GM21447 (cell line): Measurements from ENCODE around the gene PPP2R5D.

ENCODE experiments used
- ATAC-seq: cut with Tn5 transposase; IDR thresholded peaks from one replicate; pipeline ENCODE4 v1.9.1; 2021; ENCODE audit not compliant: unreplicated experiment

PPP2R5D gene

DNA sequence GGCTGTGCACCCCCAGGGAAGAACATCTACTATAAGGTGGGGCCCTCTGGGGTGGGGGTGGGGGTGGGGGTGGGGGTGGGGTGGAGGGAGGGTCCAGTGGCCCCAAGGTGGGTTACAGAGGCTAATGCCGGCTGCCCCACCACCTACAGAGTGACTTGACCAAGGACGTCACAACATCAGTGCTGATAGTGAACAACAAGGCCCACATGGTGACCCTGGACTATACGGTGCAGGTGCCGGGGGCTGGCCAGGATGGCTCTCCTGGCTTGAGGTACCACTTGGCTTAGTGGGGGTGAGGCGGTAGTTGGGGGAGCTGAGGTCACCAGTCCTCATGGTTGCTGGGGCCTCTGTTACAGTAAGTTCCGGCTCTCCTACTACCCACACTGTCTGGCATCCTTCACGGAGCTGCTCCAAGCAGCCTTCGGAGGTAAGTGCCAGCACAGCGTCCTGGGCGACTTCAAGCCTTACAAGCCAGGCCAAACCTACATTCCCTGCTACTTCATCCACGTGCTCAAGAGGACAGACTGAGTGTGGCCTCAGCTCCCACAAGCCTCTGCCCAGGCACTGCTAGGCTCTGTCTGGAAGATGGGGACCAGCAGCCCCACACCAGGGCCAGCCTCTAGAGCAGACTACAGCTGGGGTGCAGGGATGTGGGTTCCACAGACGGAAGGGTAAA lies 21.1 kb upstream of the PPP2R5D start:
- ATAC-seq: no peak

DNA sequence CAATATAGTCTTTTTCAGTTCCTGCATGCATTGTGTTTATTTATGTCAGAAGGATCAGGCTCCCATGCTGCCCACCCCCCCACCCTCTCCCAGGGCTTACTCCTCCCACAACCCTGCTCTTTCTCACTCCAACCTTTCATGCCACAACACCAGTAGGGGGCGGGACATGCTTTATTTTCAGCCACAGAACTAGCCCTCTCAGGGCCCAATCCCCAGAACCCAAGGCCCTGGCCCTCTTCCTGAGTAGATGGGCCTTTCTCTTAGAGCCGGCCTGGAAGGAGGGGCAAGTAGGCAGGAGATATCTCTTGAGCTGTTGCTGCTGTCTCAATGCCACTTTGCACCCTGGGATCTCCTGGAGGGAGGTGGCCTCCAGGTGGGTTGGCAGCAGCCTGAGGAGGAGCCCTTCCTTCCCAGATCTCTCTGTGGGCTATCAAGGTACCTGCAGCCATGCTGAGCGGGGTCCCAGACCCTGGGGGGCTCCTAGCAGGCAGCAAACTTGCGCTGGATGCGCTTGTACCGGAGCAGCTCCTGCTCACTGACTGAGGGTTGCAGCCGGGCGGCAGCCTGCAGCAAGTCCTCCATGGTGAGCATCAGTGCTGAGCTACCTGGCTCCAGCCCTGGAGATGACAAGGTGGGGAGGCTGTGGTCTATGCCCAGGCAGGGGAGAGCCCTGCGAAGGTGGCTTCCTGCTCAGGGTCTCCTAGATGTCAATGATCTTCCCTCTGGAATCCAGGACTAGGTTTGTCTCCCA lies 20.3 kb upstream of the PPP2R5D start:
- no peak for ATAC-seq

DNA sequence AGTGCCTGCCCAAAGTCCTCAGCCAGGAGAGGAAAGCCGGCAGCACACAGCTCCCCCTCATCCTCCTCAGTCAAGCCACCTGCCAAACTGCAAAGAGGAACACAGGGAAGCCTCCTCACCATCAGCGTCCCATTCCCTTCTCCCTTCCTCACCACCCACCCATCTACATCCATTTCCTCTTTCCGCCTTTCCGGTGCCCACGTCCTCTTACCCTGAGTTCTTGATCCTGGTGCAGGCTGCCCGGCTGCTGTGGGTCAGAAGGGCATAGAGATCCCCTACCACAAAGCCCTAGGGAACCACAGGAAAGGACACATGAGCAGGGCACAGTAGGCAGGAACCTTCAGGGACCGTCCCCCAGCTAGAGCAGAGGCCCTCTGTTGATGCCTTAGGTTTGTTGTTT lies 17.8 kb upstream of the PPP2R5D start:
- ATAC-seq: no peak

DNA sequence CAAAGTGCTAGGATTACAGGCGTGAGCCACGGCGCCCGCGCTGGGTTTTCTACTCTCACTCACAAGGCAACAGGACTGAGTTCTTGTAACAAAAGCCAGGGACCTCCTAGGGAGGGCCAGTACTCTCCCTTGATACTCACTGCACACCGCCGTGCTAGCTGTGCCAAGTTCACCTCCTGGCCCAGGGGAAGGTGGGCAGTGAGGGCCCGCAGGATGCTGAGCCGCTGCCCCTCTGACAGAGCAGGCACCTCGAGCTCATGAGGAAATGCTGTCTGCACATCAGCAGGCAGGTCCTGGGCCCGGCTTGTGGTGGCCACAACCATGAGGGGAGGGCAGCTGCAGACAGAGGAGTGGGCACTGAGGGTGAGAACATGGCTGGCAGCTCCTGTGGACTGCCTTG lies 17.1 kb upstream of the PPP2R5D start:
- ATAC-seq: no peak

DNA sequence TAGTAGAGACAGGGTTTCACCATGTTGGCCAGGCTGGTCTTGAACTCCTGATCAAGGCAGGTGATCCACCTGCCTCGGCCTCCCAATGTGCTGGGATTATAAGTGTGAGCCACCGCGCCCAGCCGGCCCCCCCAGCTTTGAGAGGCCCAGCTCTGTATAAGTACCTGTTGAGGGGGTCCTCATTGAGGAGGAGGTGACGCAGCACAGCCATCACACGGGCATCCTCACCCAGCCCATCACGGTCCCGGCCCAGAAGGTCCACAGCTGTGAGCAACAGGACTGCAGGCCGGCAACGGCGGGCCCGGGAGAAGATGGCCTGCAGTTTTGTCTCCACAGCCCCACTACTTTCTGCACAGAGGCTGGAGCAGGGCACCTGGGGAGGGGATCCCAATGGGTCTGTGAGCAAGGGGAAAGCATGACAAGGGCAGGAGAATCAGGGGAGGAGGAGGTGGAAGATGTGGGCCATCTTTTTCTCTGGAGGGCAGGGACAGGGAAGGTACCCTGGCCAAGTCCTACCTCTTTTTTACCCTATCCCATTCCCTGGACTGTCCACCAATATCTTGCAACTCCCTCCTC lies 16.2 kb upstream of the PPP2R5D start:
- ATAC-seq: no peak

DNA sequence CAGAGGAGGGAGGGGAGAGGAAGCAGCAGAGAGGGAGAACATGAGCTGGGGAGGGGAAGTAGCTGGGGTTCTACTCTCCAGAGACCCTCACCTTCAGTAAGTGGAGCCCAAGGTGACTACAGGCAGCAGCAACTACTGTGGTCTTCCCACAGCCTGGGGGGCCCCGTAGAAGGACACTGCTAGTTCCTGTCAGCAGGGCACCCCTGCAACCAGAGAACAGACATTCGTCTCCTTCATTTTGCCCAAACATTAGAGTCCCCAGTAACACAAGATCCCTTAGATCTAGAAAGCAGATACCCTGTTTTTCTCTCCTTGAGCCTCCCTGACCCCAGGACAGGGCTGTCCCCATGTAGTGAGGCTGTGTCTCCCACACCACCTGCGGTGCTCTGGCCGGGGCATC lies 15.6 kb upstream of the PPP2R5D start:
- ATAC-seq: no peak

DNA sequence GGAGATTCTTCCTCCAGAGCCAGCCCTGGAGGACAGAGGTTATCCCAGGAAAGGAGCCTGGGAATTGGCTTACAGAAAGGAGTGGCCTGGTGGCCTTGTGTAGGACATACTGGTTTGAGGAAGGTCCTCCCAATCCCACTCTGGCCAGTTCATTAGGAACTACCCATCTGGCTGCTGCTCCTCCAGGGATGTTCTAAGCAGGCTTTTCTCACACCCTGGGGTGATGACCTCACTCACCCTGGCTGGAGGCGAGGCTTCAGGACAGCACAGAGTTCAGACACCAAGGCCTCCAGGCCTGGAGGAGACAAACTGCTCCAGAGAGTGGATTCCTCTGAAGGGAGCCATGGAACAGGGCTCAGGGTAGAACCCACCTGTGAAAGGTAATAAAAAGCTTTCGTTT lies 14.9 kb upstream of the PPP2R5D start:
- no peak for ATAC-seq

DNA sequence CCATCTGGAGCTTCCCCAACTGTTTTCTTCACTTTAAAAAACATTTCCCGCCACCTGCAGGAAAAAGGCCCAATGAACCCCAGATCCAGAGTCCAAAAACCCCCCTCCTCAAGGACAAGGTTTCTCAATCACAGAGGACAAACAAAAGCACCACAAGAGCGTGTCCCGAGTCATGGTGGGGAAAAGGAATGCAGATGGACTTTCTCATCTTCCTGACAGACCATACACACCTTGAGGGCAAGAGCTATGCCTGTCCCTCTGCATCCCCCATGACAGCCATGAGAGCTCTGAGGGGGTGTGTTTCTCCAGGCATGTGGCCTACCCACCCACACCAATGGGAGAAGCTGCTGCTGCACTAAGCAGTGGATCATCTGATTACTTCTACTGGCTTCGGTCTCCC lies 14.4 kb upstream of the PPP2R5D start:
- no peak for ATAC-seq

DNA sequence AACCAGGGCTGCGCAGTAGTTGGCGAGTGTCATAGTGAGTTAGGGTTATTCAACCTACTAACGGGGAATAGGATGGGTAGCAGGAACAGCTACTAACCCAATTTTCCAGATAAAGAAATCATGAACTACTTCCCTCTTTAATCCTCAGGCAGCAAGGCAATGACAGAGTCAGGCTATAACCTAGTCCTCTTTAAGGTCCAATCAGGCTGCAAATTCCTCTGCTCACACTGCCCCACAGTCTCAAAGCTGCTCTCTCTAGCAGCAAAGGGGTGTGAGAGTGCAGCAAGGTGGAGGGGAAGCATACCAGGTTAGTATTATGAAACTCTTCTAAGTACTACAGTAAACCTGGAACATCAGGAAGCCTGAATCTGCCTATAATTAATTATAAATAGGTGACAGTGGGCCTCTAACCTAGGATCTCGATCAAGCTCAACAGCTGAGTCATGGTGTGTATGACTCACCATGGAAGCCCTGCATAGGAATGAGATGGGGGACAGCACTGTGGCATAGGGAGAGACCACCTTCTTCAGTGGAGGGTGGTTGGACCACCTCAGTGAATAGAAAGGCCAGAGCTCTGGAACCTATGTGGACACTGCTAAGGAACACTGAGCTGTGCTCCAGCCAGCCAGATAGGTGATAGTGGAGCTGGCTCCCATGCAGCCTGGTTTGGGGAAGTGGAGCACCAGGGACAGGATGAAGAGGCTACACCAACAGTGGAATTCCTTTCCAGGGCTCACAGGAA lies 13.3 kb upstream of the PPP2R5D start:
- no peak for ATAC-seq

DNA sequence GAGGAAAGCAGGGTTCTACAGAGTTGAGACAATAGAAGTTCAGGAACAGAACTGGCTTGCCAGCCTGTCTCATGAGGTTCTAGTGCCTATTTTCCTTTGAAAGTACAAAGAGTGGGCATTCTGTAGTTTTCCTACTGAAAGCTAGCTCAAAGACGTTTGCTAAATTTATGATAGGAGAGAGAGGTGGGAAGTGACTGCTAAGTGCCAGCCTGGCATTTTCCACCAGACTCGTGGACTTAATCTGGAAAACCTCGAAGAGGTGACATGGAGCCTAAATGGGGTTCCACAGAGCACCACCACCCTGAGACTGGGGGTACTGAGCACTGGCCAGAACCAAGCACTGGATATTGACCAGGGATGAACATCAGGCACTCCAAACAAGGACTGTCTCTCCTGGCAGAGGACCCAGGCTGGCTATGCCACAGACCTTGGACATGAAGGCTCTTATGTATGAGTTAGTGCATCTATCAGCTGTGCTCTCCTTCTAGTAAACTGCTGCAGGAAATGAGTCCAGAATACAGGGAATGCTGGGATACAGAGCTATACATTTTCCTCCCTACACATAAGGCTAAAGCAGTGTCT lies 12.5 kb upstream of the PPP2R5D start:
- no peak for ATAC-seq

DNA sequence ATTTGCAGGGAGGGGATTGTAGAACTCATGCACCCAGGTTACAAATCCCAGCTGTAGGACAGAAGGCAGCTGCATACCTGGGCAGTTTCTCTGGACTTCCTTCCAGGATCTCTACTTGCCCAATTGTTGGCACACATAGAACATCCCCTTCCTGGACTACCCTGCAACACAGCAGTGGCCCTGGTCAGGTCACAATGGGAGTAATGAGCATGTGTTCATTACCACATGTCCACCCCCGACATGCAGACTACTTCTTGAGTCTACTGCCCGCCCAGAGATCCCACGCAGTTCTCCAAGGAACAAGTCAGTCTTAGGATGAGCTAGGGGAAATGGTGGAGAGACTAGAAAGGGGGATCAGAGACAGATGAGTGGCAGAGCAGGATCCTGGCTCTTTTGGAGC lies 10.4 kb upstream of the PPP2R5D start:
- ATAC-seq: no peak

DNA sequence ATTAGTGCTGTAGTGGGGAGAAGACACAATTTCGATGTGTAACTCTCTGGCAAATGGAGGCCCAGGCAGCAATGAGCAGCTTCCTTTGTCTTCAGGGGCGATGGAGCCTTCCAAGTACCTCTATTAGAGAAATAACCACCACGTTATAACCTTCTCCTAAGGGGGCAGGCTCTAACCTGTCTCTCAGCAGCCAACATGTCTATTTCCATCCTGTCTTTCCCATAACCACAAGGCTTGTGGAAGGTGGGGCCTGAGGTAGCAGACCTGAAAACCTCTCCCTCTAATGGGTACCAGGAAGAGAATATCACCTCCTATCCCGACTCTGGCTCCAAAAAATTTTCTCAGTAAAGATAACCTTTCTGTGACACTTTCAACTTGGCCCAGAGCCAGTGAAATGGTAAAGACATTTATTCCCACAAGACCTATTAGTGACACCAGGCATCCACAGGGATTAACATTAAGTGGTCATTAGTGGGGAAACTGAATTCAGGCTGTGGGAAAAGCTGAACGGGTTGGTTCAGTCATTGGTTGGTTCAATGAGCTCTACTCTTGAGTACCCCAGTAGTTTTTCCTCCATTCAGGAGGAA lies 9.4 kb upstream of the PPP2R5D start:
- no peak for ATAC-seq

DNA sequence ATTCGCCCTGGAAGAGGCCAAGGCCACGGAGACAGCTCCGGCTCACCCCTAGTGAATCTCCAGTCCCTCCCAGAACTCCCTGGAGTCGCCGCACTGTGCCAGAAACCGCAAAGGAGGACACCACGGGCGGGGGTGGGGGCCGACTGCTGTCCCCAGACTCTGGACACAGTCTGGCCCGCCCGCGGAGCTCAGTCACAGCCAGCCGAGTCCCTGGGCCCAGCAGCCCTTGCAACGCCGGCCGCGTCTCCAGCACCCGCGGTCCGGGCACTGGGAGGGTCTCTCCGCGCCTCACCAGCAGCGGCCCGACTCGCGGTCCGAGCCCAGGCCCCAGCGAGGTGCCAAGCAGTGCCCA lies 5.9 kb upstream of the PPP2R5D start:
- peak; percentile 16 for ATAC-seq

DNA sequence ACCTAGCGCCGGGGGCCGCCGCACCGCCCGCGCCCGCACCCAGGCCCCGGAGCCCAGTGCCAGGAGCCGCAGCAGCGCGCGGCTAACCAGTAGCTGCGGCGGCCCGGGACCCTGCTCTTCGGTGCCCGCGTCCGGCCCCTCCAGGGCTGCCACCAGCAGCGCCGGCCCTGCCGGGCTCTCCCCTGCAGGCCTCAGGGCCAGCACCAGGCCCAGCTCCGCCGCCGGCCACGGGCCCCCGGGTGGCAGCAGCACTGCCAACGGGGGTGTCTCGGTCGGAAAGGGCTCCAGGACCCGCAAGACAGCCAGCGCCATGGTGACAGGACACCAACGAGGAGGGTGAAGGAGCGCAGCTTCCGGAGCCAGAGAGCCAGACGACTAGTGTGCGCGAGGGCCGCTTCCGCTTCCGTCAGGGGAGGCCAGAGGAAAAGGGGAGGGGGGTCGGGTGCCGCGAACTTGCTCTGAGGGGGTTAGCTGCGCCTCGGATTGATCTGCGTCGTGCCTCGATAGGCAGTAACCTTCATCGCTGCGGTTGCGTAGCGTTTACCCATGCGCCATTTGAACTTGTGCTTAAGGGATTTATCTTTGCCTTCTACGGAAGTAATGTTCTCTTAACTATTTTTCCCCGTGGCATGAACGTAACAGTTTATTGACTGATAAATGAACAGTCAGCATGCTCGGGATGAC lies 5.4 kb upstream of the PPP2R5D start, which contains the start of gene PEX6:
TSS of gene PEX6 (minus strand) at position 343 of the 684 bp plus-strand sequence. CDS start at position 312, 31 bp downstream.
- ATAC-seq: peak; percentile 91

DNA sequence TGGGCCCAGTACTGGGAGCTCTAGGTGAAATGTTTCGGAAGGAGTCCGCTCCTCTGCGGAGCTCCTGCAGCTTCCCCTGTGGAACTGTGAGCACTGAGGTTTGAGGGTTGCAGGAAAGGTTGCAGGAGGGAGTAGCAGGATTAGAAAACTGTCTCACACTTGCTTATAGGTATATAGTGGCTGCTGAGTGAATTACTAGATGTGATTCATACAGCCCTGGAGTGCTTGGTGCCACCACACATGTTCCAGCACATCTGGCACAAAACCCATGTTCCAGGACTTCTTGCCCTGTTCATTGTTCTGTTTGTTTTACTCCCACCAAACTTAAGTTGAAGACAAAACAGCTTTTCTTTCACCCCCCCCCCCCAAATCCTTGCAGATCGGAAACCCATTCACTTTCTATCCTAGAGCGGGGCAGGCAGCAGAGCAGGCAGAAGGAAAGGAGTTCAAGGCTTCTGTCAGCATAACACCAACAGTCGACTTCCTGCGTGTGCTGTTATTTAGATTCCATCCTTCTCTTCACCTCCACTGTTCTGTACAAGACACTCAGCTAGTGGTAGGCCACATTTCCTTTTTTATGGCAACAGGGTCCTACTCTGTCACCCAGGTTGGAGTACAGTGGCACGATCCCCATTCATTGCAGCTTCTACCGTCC lies 4.7 kb upstream of the PPP2R5D start:
- no peak for ATAC-seq

DNA sequence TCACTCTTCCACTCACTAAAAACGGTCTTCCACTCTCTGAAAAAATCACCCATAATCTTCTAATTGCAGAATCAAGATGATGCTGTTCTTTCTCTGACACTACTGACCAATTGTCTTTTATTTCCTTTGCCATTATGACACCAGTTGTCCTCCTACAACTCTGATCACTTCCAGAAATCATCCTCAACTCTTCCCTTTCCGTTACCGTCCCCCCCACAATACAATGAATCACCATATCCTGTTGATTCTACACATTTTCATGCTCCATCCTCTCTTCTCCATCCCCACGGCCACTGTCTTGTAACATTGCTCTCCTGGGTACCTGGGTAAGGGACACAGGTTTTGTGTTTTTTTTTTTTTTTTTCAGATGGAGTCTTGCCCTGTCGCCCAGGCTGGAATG lies 2.5 kb upstream of the PPP2R5D start:
- ATAC-seq: no peak

DNA sequence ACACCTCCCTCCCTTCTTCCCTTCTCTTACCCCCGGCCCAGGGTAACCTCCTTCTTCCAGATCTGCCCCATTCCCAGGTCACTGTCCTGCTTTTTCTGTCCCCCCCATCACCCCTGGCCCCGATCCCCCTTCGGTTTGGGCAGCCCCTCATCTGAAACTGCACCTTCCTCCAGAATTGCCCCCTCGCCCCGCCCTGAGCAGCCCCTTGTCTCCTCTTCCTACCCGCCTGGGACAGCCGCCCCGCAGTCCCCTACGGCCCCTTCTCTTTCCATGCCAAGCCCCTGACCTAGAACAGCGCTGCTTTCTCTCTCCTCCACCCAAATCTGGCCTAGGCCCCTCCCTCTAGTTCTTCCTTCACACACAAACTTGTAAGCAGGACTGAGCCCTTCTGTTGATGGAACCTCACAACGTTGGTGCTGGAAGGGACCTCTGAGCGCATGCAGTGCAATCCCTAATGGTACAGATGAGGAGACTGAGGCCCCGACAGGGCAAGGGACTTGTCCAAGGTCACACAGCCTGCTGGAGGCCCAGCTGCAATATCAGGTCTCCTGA lies 630 bp downstream of the PPP2R5D start:
- ATAC-seq: no peak

DNA sequence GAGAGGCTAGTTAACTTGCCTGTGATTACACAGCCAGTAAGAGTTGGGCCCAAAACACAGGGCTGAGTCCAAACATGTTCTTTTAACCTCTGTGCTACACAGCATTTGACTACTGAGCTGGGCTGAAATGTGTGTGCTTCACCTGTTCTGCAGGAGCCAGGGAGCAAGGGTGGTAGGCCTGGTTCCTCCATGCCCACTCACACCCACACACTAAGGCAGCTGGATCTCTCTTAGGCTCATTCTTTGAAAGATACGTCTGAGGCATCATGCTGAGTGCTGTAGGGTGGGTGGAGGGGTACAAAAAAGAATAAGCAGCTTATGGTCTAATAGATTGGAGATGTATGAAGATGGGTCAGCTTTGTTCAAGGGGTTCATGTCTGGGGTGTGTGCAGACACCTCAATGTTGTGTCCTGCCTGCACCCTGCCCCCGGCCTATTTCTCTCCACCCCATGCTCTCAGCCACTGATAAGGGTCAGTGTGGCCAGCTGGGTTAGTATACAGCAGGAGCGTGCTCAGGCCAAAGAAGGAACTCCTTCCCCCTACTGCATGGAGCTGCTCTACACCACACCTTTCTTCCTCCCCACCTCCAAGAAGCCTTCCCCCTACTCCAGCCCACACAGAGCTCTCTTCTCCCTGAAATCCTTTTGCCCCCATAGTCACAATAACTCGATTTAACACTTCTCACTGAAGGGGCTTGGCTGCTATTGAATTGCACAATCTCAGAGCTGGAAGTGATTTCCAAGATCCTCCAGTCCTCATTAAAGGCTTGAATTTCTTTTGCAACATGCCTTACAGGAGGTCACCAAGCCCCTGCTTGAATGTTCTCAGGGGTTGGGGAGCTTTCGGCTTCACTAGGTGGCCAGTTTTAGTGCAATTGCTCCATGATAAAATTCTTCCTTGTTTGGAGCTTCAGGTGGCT lies 3.4 kb downstream of the PPP2R5D start:
- no peak for ATAC-seq
